ENCODE data around the gene CCDC12. TPM values are rescaled to one million over a fixed set of nuclear protein-coding genes. Genes with fewer than 3 reads are reported as not detected.

Gene CCDC12
- total RNA-seq, 6 experiments from 2014 or later = 14.6 to 24.2 (median 17.0) TPM

DNA sequence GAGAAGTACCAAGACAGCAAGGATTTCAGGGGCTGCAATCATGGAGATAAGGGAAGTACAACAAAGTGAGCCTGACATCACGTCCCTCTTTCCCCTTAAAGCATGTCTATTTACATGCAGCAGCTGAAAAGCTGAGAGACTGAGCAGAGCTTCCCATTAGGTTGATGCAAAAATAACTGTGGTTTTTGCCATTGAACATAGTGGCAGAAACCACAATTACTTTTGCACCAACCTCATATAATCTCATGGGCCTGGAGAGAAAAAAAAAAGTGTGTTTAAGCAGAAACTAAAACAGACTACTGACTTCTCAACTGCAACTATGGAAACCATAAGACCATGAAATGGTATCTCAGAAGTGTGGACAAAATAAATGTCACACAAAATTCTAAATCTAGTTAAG, 48.3 kb downstream of the CCDC12 start:
- 70% methylated on average over 1 of the region's 1 CpG for whole genome bisulfite sequencing (ENCODE audit: insufficient coverage, low coverage, low lambda C conversion rate, missing lambda C conversion rate)
- TF ChIP-seq POLR2A (IDR thresholded peaks at IDR 0.05) = no peak
- TF ChIP-seq, protein P1, sequence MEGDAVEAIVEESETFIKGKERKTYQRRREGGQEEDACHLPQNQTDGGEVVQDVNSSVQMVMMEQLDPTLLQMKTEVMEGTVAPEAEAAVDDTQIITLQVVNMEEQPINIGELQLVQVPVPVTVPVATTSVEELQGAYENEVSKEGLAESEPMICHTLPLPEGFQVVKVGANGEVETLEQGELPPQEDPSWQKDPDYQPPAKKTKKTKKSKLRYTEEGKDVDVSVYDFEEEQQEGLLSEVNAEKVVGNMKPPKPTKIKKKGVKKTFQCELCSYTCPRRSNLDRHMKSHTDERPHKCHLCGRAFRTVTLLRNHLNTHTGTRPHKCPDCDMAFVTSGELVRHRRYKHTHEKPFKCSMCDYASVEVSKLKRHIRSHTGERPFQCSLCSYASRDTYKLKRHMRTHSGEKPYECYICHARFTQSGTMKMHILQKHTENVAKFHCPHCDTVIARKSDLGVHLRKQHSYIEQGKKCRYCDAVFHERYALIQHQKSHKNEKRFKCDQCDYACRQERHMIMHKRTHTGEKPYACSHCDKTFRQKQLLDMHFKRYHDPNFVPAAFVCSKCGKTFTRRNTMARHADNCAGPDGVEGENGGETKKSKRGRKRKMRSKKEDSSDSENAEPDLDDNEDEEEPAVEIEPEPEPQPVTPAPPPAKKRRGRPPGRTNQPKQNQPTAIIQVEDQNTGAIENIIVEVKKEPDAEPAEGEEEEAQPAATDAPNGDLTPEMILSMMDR (IDR thresholded peaks at IDR 0.05) = no peak
- intact Hi-C loops (cut with DNase I) = loop anchor here (10.0 kb wide), 1 partner anchor 67 kb away; no protein-coding TSS in a partner anchor
- ATAC-seq (no peak), DNase-seq (no peak)
- Histone ChIP-seq H3K36me3 (peaks cover 0 to 37% (median 9%) of the 10 kb centered on the region in 4 donors), H3K9me3 (no peaks in the 10 kb centered on the region), H3K4me1 (peaks cover 0 to 74% (median 26%) of the 10 kb centered on the region in 4 donors), H3K4me3 (no peak overlapping the region), H3K27me3 (no peaks in the 10 kb centered on the region), H3K27ac (no peak overlapping the region)

DNA sequence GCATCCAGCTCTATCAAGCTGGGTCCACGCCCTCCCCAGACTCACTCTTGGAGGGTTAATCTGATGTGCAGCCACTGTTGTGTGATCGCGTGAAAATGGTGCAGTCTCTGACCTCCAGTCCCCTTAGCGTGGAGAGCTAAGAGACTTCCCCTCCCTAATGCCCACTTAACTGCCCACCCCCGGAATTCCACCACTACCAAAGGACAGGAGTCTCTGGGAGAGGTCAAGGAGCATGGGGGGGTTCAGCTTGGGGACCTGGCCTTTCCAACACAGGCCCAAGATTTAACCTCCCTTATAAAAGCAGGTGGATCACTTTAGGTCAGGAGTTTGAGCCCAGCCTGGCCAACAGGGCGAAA, 48.8 kb downstream of the CCDC12 start:
- no peak for TF ChIP-seq POLR2A (IDR thresholded peaks at IDR 0.05)
- TF ChIP-seq, protein P1 (IDR thresholded peaks at IDR 0.05) = no peak
- Histone ChIP-seq H3K9me3 (no peaks in the 10 kb centered on the region), H3K27ac (peak overlapping the region in 2 of 3 donors; percentile 16 to 37), H3K36me3 (peaks cover 0 to 43% (median 12%) of the 10 kb centered on the region in 4 donors), H3K27me3 (no peaks in the 10 kb centered on the region), H3K4me1 (peaks cover 0 to 68% (median 21%) of the 10 kb centered on the region in 4 donors), H3K4me3 (no peak overlapping the region)
- DNase-seq (no peak), ATAC-seq (no peak)
- intact Hi-C loops (cut with DNase I) = loop anchor here (10.0 kb wide), 1 partner anchor 67 kb away; no protein-coding TSS in a partner anchor
- 100% methylated on average over 1 of the region's 6 CpGs for WGBS (ENCODE audit: insufficient coverage, low coverage, low lambda C conversion rate, missing lambda C conversion rate)

DNA sequence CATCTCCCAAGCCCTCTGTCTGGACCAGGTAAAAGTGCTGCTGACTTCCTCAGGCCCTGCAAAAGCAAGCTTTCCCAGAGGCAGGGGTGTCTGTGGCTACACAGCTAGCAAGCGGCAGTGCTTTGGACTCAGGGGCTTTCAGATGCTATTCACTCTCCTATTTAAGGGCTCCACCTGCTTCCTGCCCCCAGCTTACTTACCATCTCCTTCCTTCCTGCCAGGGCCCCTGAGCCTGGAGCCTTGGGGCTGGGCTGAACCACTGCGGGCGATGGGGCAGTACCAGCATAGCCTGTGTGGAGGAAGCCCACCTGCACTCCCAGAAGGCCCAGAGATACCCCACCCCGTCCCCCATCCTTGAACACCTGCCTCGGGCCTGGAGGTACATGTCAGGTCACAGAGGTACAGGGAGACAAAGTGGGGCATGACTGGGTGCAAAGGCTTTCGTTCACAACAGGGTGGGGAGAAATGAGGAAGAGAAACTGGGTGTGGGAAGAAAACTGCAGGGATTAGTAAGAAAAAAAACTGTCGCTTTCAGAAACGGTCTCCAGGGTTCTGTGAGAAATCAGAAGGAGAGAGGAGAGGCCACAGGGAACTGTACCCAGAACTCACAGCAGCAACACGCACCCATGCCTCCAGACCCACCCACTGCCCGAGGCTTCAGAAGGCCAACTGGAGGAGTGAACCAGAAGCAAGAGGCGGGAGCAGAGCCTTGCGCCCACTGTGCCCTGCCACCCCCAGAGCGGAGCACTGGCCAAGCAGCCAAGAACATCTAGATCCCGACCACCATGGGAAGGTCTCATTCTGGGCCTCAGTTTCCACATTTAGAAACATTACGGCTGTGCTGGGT, 49.5 kb downstream of the CCDC12 start:
- Histone ChIP-seq H3K4me3 (no peak overlapping the region), H3K27ac (peak overlapping the region in 2 of 3 donors; percentile 16 to 37), H3K4me1 (peaks cover 0 to 62% (median 16%) of the 10 kb centered on the region in 4 donors), H3K9me3 (no peaks in the 10 kb centered on the region), H3K36me3 (peaks cover 0 to 49% (median 13%) of the 10 kb centered on the region in 4 donors), H3K27me3 (no peaks in the 10 kb centered on the region)
- WGBS (ENCODE audit: insufficient coverage, low coverage, low lambda C conversion rate, missing lambda C conversion rate) = 64% methylated on average over 7 of the region's 15 CpGs
- TF ChIP-seq, protein P1 (IDR thresholded peaks at IDR 0.05) = no peak
- no peak for TF ChIP-seq POLR2A (IDR thresholded peaks at IDR 0.05)
- DNase-seq (no peak), ATAC-seq (peak in 3 of 4 donors; percentile 3 to 20 (median 8))
- intact Hi-C loops (cut with DNase I) = loop anchor here (10.0 kb wide), 1 partner anchor 68 kb away; no protein-coding TSS in a partner anchor

DNA sequence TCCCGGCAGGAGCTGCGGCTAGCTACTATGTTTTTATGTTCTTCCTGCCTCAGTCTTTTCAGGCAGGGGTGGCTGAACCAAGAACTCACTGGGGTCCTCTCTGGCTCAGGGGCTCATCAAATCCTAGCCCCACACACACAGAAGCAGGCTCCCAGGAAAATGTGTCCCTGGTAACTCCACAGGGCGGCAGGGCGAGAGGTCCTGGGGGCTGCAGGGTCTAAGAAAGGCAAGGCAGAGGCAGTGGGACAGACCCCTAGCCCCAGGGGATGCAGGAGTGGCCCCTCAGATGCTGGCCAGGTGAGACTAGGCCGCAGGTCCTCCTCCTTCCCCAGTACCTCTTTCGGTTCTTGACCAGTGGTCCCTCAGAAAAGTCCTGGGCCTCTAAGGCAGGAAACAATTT, 50.1 kb downstream of the CCDC12 start:
- TF ChIP-seq, protein P1 (IDR thresholded peaks at IDR 0.05) = no peak
- no peak for TF ChIP-seq POLR2A (IDR thresholded peaks at IDR 0.05)
- peak in 1 of 3 donors; percentile 39 for DNase-seq
- intact Hi-C loops (cut with DNase I) = loop anchor here (10.0 kb wide), 1 partner anchor 68 kb away; no protein-coding TSS in a partner anchor
- ATAC-seq = no peak
- Histone ChIP-seq H3K4me3 (no peak overlapping the region), H3K4me1 (peaks cover 0 to 56% (median 13%) of the 10 kb centered on the region in 4 donors), H3K9me3 (no peaks in the 10 kb centered on the region), H3K27ac (peak overlapping the region in 1 of 3 donors; percentile 30), H3K36me3 (peaks cover 0 to 56% (median 18%) of the 10 kb centered on the region in 4 donors), H3K27me3 (no peaks in the 10 kb centered on the region)
- WGBS (ENCODE audit: insufficient coverage, low coverage, low lambda C conversion rate, missing lambda C conversion rate) = 92% methylated on average over 2 of the region's 6 CpGs
